Stimulated activated CD4-positive, alpha-beta T cell treated with anti-CD3 and anti-CD28 coated beads, Interleukin-15, amount 100 ng/mL, for 48 hours (primary cell): ENCODE data around the gene STMN3.

Experiments used
- DNase-seq, 2 donors: peaks; one replicate each; pipeline ENCODE4 v3.0.0-alpha.2; 2020; ENCODE audit warnings: low read depth in 2 of 2

STMN3 gene

DNA sequence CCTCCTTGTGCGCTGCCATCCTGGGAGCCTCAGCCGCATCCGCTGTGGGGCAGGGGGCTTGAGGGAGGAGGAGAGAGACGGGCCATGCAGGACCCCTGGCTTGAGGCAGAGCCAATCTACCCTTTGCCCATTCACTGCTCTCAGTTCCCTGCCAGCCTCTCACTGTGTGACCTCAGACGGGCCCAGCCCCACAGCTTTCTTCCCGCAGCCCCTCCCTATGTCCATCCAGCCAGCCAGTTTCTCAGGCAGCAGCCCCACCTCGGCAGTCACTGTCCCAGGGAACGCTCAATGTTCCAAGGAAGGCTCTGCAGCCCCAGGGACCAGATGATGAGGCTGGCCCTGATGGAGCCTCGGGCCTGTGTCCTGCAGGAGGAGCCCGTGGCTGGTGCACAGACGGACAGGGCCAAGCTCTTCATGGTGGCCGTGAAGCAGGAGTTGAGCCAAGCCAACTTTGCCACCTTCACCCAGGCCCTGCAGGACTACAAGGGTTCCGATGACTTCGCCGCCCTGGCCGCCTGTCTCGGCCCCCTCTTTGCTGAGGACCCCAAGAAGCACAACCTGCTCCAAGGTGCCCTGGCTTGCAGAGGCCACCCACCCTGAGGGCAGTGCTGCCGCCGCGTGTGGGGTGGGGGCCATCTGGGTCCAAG lies 39.3 kb upstream of the STMN3 start:
- no peak for DNase-seq

DNA sequence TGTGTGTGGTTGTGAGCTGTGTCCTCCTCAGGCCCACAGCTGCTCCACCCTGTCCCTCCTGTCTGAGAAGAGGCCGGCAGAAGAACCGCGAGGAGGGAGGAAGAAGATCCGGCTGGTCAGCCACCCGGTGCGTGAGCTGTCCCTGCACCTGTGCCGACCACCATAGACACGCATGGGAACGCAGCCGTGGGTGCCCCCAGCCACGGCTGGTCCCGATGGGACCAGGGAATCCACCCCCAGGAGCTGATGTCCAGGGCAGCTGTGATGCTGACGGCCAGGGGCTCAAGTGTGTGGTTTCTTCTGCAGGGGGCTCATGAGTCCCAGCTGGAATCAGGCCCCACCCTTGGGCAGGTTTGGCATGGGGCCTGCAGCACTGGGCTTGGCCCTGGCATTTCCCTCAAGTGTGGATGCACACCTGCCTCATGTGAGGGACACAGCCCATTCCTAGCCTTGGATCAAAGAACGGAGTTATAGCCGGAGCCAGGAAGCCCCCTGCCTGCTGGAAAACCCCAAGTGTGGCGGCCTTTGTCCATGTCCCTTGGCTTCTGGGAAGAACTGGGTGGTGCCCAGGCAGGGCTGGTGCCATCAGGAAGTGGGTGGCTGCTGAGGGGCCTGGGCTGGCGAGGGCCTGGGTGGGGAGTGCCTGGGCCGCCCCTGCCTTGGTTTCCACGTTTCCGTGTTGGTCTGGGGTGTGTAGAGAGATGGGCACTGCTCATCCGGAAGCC lies 38.6 kb upstream of the STMN3 start:
- DNase-seq: no peak

DNA sequence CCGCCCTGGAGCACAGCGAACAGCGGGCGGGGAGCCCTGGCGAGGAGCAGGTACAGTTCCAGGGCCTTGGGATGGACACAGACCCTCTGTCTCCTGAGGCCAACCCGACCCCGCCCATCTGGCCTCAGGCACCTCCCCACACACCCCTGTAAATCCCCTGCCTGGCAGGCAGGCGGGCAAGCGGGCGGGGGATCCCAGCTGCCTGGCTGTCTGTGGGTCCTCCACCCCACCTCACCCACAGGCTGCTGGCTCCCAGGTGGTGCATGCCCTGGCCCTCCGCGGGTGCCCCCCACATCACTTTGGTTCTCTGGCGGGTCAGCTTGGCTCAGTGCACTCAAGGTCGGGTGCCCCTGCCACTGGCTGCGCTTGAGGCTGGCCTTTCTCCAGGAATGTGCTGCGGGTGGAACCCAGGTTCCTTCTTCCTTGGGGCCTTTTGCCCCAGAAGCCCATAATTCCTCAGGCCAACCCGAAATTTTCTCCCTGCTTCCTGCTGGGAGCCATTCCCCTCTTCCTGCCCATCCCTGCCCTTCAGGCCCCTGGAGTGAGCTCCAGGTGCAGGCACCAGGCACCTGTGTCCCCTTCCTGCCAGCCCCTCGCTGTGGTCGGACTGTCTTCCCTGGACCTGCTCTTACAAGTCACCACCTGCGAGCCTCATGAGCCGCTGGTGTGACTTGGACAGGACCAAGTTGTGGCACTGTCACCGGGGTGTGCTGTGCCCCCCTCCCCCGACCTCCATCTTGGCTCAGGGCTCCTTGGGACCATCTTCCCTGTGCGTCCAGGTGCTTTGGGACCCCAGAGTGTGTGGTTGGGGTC lies 37.9 kb upstream of the STMN3 start:
- DNase-seq: no peak

DNA sequence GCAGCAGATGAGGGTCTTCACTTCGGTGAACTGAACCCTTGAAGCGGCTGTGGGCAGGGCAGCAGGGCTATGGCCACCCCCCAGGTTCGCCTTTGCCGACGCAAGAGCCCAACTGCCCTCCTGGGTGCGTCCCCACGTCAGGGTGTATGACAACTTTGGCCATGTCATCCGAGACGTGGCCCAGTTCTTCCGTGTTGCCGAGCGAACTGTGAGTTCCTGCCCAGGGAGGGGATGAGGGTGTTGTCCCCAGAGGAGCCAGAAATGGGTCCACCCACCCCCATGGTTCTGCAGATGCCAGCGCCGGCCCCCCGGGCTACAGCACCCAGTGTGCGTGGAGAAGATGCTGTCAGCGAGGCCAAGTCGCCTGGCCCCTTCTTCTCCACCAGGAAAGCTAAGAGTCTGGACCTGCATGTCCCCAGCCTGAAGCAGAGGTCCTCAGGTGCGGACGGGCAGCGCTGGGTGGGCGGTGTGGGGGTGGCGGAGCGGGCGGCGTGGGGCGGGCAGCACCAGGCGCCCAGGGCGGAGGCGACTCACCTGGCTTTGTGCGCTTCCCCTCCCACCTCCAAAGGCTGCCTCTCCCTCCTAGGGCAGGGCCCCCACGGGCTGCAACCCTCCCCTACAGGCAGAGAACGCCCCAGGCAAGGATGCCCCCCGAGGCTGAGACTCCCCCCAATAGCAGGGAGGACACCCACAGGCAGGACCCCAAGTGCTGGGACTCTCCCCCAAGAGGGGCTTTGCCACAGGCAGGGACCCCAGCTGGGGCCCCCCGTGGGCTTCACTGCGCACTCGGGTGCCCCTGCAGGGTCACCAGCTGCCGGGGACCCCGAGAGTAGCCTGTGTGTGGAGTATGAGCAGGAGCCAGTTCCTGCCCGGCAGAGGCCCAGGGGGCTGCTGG lies 37.0 kb upstream of the STMN3 start:
- DNase-seq: no peak

DNA sequence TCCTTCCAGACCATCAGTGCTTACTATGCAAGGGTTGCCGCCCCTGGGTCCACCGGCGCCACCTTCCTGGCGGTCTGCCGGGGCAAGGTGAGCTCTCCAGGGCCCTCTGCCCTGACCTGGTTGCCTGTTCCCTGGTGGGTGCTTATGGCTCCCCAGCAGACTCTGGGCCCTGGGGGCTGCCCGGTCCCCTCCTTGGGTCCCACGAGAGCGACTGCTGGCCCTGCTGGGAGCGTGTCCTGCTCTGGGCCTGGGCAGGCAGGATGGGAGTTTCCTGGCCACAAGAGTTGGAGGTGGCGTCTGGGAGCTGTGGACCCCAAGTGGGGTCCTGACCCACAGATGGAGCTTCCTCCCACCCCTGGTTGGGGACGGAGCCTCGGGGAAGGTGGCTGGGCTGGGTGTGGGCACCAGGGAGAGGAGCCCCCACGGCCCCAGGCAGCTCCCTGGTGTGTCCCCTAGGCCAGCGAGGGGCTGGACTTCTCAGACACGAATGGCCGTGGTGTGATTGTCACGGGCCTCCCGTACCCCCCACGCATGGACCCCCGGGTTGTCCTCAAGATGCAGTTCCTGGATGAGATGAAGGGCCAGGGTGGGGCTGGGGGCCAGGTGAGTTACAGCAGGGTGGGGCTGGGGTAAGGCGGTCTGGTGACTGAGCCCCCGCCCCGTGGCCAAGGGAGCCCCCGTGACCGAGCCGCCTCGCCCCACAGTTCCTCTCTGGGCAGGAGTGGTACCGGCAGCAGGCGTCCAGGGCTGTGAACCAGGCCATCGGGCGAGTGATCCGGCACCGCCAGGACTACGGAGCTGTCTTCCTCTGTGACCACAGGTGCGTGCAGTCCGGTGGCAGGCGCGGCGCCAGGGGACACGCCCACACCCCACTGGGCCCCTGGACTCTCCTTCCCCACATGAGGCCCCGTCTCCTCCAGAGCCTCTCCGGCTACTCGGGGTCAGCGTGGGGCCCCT lies 36.1 kb upstream of the STMN3 start:
- DNase-seq: no peak

DNA sequence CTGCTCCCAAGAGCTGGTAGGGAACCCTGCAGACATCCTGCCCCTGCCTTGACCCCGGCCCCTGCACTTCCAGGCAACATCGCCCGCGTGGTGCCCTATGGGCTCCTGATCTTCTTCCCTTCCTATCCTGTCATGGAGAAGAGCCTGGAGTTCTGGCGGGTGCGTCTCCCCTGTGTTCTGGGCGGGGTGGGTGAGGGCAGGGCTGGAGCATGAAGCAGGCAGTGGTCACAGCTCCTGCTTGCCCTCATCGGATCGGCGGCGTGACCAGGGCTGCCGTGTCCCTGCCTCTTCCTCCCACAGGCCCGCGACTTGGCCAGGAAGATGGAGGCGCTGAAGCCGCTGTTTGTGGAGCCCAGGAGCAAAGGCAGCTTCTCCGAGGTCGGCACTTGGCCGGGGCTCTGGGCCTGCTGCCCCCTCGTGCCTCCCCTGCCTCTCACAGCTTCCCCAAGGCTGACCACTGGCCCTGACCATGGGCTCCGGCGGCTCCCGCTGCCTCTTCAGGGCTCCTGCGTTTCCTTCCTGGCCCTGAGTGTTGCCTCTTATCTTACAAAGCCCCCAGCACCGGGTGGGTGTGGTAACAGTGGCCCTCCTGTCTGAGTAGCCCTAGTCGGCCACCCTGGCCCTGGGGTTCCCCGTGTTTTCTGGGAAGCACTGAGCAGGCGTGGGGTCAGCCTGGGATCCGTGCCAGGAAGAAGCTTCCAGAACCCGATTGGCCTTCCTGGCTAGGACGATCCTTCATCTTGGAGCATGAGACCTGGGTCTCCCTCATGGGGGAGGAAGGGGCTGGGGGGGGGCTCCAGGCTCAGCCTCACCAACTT lies 35.2 kb upstream of the STMN3 start:
- no peak for DNase-seq

DNA sequence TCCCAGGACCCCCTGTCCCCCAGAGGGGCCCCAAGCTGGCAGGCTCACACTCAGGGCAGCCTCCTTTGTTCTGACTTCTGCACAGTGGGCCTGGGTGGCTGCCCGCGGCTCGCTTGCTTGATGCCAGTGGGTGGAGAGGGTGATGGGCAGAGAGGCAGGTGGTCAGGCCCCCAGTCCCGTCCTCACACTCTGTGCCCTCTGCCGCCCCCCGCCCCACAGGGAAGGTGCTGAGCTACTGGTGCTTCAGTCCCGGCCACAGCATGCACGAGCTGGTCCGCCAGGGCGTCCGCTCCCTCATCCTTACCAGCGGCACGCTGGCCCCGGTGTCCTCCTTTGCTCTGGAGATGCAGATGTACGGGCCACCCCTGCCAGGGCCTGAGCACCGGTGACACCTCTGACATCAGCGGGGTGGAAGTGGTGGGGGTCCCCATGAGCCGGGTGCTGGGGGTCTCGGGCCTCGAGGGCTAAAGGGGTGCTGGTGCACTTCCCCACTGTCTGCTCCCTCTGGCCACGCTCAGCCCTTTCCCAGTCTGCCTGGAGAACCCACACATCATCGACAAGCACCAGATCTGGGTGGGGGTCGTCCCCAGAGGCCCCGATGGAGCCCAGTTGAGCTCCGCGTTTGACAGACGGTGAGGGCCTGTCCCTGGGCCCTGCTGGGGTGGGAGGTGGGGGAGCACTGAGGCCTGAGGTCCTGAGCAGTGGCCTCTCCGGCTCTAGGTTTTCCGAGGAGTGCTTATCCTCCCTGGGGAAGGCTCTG lies 34.4 kb upstream of the STMN3 start:
- no peak for DNase-seq

DNA sequence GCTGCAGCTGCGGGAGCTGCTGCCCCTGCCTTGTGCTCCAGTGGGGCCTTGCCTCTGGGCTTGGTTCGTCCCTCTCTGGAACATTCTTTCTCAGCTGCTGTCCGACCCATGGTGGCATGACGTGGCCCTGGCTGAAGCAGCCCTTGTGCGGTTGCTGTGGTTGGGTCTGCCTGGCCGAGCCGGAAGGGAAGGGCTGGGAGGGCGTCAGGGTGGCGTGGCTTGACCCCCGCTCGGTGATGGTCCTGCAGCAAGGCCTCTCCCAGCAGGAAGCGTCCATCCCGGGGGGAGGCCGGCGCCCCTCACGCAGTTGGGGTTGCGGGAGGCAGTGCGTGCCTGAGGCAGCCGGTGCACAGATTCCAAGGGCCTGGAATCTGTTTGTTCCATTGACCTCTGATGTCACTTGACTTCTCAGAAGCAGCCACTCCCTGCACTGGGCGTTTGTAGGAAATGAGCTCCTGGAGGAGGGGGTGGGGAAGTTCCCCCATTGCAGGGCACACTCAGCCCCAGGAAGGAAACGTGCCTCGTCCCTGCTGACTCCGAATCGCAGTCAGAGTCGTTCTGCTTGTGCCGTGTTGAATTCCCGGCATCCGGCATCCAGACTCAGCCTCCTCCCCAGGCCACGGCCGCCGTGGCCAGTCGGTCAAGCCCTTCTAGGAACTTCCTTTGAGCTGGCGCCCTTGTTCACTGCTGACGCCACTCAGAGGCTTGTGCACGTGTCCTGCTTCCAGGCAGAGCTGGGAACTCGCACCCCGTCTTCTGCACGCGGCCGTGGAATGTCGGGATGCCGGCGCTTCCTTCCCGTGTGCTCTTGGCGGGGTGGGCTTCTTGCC lies 33.5 kb upstream of the STMN3 start:
- DNase-seq: peak in 1 of 2 donors; percentile 55

DNA sequence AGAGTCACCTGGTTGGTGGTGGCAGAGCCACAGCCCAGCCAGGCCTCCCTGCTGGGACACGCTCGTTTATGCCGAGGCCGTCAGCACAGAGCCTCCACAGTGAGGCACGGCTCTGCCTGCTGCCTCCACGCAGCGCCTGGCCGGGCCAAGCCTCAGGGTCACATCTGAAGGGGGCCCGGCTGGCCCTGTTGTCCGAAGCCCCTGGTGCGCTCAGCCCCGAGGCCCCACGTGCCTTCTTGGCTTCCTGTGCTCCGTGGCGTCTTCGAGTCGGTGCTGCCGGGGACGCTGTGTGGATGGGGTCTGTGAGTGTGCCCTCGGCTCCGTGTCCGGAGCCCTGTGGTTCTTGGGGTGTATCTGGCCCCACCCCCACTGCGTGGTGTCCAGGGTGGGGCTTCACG lies 32.9 kb upstream of the STMN3 start:
- no peak for DNase-seq

DNA sequence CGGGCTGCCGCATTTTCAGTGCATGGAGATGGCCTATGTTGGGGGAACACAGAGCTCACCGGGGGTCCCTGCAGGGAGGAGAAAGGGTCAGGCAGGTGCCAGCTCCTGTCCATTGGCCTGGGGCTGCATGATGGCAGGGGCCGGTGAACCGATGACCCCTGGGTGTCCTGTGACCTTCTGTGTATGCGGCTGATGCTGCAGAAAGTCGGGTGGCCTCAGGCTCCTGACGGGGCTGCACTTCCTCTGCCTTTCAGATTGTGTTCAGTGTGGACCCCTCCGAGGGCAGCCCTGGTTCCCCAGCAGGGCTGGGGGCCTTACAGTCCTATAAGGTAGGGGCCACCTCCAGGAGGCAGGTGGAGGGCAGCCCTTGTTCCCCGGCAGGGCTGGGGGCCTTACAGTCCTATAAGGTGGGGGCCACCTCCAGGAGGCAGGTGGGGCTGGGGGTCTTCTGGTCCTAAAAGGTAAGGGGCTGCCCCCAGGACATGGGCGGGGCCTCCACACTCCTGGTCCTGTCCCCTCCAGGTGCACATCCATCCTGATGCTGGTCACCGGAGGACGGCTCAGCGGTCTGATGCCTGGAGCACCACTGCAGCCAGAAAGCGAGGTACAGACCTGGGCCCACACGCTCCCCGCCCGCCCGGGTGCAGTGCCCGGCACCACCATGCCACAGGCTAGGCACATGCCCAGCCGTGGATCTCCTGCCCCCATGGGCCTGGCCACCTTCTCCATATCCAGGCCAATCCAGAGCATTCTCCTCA lies 32.2 kb upstream of the STMN3 start:
- no peak for DNase-seq

DNA sequence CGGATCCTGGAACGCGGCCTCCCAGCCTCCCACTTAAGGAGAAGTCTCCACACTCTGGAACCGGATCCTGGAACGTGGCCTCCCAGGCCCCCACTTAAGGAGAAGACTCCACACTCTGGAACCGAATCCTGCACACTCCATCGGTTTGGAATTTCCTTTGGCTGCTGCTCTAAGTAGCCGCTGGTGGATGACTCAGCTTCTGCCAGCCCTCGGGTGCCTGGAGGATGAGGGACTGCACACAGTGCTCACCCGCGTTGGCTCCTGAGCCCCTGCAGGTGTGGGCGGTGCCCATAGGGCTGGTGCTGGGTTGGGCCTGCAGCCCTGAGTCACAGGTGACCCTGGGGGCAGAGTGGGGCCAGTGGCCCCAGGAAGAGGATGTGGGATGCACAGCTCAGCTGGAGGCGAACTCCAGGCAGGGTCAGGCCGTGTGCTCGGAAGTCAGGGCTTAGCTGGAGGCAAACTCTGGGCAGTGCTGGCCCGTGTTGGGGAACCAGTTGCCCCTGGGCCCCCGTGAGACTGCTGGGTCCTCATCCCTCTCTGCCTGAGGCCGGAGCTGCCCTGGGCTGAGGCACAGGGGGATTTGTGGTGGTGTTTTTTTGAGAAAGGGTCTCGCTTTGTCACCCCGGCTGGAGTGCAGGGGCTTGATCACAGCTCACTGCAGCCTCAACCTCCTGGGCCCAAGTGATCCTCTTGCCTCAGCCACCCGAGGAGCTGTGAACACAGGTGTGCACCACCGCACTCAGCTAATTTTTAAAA lies 29.3 kb upstream of the STMN3 start:
- DNase-seq: no peak

DNA sequence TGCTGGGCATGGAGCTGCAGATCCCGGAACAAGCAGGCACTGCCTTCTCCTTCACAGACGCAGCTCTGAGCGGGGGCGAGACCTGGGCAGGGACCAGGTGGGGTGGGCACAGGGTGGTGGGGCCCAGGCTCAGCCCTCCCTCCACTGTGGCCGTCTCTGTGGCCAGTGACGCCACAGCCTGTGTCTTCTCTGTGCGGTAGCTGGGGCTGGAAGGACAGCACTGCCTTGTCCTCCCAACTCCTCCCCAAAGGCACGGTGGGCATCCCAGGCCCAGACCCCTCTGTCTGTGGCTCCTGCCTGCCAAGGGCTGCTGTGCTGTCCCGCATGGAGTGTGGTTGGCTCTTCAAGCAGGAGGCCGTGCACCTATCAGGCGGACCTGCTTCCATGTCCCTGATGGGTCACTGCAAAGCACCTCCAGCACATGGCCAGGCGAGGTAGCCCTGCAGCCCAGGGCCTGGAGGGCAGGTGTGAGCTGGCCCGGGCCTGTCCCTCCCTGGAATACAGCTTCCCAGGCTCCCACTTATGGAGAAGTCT lies 28.5 kb upstream of the STMN3 start:
- no peak for DNase-seq

DNA sequence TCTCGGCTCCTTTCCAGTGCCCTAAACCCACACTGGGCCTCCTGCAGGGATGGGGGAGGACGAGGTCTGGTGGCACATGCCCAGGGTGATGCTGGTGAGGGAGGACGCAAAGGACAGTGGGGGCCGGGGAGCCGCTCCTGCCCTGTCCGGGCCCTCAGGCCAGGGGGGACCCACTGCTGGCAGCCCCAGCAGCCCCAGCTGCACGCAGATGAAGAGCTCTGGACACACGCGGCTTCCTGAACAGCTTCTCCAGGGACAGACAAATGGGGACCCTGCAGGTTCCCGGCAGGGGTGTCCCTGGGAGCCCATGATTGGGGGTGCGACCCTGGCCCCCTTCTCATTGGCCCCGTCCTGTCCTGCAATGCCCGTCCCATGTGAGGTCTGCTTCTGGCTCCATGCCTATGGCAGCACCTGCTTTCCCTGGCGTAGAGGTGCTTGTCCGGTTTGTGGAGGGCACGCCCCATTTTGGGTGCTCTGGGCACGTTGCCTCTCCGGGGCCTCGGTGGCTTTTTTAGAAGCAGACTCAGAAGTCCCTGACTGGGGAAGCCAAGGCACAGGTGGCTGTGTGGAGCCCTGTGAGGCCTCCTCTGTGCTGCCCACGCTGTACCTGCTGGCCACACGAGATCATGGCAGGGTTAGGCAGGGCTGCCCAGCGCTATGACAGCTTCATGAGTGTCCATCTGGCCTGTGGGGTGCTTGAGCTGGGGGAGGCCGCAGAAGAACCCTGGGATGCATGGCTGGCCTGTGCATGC lies 27.8 kb upstream of the STMN3 start:
- no peak for DNase-seq

DNA sequence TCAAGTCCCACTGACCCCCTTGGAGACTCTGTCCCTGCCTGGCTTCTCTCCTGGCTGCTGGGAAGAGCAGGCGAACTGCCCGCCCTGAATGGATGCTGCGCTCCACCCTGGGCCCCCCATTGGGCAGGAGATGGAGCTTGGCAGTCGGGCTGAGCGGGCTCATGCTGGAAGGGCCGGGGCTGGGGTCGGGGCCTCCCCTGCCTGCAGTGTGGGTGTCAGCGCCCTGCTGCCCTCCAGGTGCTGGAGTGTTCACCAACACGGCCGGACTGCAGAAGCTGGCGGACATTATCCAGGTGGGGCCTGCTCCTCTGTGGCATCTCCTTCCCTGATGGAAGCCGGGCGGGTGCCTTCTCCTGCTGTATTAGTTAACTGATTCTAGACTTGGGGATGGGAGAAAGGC lies 27.2 kb upstream of the STMN3 start:
- DNase-seq: no peak

DNA sequence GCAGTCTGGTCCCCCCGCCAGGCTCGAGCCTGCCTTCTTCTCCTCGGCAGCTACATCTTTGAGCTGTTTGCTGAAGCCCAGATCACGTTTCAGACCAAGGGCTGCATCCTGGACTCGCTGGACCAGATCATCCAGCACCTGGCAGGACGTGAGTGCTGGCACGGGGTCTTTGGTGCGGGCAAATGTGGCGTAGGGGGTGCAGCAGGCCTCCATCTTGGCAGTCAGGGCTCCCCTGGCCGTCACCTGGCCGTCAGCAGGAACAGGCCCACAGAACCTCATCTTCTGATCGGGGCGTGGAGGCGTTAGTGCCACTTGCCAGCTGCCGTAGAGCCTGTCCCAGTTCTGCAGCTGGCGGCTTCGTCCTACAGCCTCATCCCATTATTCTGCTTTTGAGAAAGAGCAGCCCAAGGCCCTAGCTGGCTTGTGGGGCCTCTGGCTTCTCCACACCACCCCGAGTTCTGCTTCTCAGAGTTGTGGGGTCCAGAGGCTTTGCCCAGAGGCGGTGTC lies 26.6 kb upstream of the STMN3 start:
- no peak for DNase-seq
